Stomach (tissue), 9 donors: ENCODE data around the gene SYNE2. TPM values are rescaled to one million over a fixed set of nuclear protein-coding genes. Genes with fewer than 3 reads are reported as not detected.
"Not testable (repeated sequence)": the region's sequence is repeated elsewhere in the genome, so short reads cannot be mapped to it uniquely, and the experiment has no call there.

Source experiments
- DNase-seq, 2 donors: peaks; one replicate each; pipeline versions ENCODE4 v3.0.0 to v3.0.0-alpha.2; 2013 to 2019
- H3K27ac ChIP-seq, 5 donors: fragments of 200-600 bp in 4 of 5; sonication (generic) in 4 of 5; one replicate each; pipeline ENCODE4 v1.5.1; 2013 to 2019; ENCODE audit warnings: mild to moderate bottlenecking in 1 of 5, moderate library complexity in 1 of 5
- H3K27me3 ChIP-seq, 3 donors: fragments of 200-600 bp; sonication (generic); one replicate each; pipeline ENCODE4 v1.5.1; 2017 to 2019; ENCODE audit warnings: mixed run types in 1 of 3
- H3K36me3 ChIP-seq, 4 donors: fragments of 200-600 bp; sonication (generic); 1 replicate in 3 of 4; 2 replicates in 1 of 4; pipeline ENCODE4 v1.5.1; 2016 to 2019
- H3K4me1 ChIP-seq, 4 donors: fragments of 200-600 bp; sonication (generic); one replicate each; pipeline ENCODE4 v1.5.1; 2016 to 2019
- H3K4me3 ChIP-seq, 4 donors: fragments of 200-600 bp; sonication (generic) in 3 of 4; one replicate each; pipeline ENCODE4 v1.5.1; 2016 to 2019; ENCODE audit warnings: mild to moderate bottlenecking in 1 of 4
- H3K9me3 ChIP-seq, 4 donors: fragments of 200-600 bp; sonication (generic); one replicate each; pipeline ENCODE4 v1.5.1; 2016 to 2019
- CTCF ChIP-seq, 7 experiments: fragments of 450-650 bp in 4 of 7; fragments of 200-600 bp in 3 of 7; sonication (generic) in 3 of 7; IDR thresholded peaks; one replicate each; pipeline ENCODE4 v1.5.1; 2016 to 2019; ENCODE audit warnings: antibody characterized with exemption in 7 of 7, control low read depth in 2 of 7, mild to moderate bottlenecking in 1 of 7
- EP300 ChIP-seq: sonication (generic); formaldehyde crosslinking; IDR thresholded peaks from one replicate; pipeline ENCODE4 v1.6.1; 2017; ENCODE audit warnings: antibody characterized with exemption
- POLR2A ChIP-seq, 4 donors: fragments of 450-650 bp; IDR thresholded peaks; one replicate each; pipeline ENCODE4 v1.6.1; 2016; ENCODE audit warnings: antibody characterized with exemption in 4 of 4, control low read depth in 2 of 4, mild to moderate bottlenecking in 1 of 4, moderate library complexity in 1 of 4
- POLR2AphosphoS5 ChIP-seq, 3 donors: sonication (generic); formaldehyde crosslinking; IDR thresholded peaks; one replicate each; pipeline ENCODE4 v1.6.1; 2016; ENCODE audit warnings: antibody characterized with exemption in 3 of 3
- WGBS, 5 donors: extraction: QIAGEN DNeasy Blood & Tissue Kit in 3 of 5; methylation state at CpG; one replicate each; pipeline versions ENCODE4 v1.1.5 to v1.1.7; 2013 to 2018; 5-methylcytosine and 5-hydroxymethylcytosine counted together
- intact Hi-C: fragments of 100-400 bp; cut with DNase I; formaldehyde crosslinking; loops from one replicate; pipeline ENCODE4 v1.15.1; 2023; ENCODE audit warnings: low total_unique reads
- polyA plus RNA-seq, 3 donors: library from polyadenylated mRNA; stranded (reverse); fragments of 200-250 nt; gene quantifications; one replicate each; pipeline ENCODE4 v1.2.3, GENCODE V29; 2013
- total RNA-seq, 5 donors: library from RNA; depleted of rRNA; stranded (reverse); fragments of >200 nt; gene quantifications; one replicate each; pipeline versions ENCODE4 v1.1.0 to v1.2.3, GENCODE V29; 2014 to 2016
- donor health status: healthy with polysubstance abuse.
- donor health status: Bipolar disorder and iron deficiency.
- donor health status: healthy.

Gene SYNE2
- total and polyA plus RNA-seq, 8 donors, result 14.4 to 280 (median 120) TPM

DNA sequence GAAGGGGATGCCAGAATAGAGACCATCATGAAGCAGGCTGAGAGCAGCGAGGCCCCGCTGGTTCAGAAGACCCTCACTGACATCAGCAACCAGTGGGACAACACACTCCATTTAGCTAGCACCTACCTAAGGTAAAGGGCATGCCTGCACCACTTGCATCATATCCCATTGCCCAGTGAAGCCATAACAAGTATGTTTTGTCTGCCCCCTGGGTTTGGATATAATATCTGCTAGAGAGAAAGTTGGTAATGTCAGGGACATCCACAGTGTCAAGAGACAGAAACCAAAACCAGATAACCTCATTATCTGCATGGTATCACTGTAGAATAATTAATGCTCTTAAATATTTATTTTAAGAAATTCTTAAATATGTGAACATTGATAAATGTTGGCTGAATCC is 173.8 kb downstream of the SYNE2 start:
- H3K9me3 ChIP-seq, result no peaks in the 10 kb centered on the region
- no peaks in the 10 kb centered on the region for H3K27me3 ChIP-seq
- no peak for TF ChIP-seq EP300
- no peak for TF ChIP-seq POLR2A (IDR thresholded peaks at IDR 0.05)
- TF ChIP-seq CTCF (IDR thresholded peaks at IDR 0.05), result no peak
- TF ChIP-seq POLR2AphosphoS5 (IDR thresholded peaks at IDR 0.05), result no peak
- no peak overlapping the region for H3K4me3 ChIP-seq
- no peak for DNase-seq
- H3K36me3 ChIP-seq, result peaks cover 9 to 99% (median 90%) of the 10 kb centered on the region in 4 donors
- WGBS, 5 donors, result 95 to 98% (median 97%) methylated on average over 2 of the region's 2 CpGs
- intact Hi-C loops, result no loop called here
- no peaks in the 10 kb centered on the region for H3K4me1 ChIP-seq
- no peak overlapping the region for H3K27ac ChIP-seq

- Histone ChIP-seq H3K4me1 (no peaks in the 10 kb centered on the region), H3K36me3 (peaks cover 10 to 51% (median 35%) of the 10 kb centered on the region in 4 donors), H3K9me3 (no peaks in the 10 kb centered on the region), H3K27ac (no peak overlapping the region), H3K27me3 (no peaks in the 10 kb centered on the region), H3K4me3 (no peak overlapping the region)
- intact Hi-C loops, result no loop called here
- no peak for TF ChIP-seq POLR2AphosphoS5 (IDR thresholded peaks at IDR 0.05)
- no peak for TF ChIP-seq POLR2A (IDR thresholded peaks at IDR 0.05)
- TF ChIP-seq CTCF (IDR thresholded peaks at IDR 0.05), result no peak
- no peak for TF ChIP-seq EP300
- no peak for DNase-seq
- WGBS, 5 donors, result 68 to 89% (median 73%) methylated on average over 1 of the region's 1 CpG
Measured at GRCh38 chr14:64035143-64035542, 182.3 kb downstream of the SYNE2 start.

GRCh38 chr14:64037869-64038745 is 185.3 kb downstream of the SYNE2 start:
- H3K9me3 ChIP-seq, H3K4me1 ChIP-seq, H3K4me3 ChIP-seq, H3K27ac ChIP-seq, intact Hi-C loops, DNase-seq, H3K27me3 ChIP-seq: not testable (repeated sequence)
- peaks cover 0 to 31% (median 13%) of the 10 kb centered on the region in 4 donors for H3K36me3 ChIP-seq
- WGBS, 5 donors, result 97 to 99% (median 98%) methylated on average over 19 to 60 of the region's 66 CpGs

DNA sequence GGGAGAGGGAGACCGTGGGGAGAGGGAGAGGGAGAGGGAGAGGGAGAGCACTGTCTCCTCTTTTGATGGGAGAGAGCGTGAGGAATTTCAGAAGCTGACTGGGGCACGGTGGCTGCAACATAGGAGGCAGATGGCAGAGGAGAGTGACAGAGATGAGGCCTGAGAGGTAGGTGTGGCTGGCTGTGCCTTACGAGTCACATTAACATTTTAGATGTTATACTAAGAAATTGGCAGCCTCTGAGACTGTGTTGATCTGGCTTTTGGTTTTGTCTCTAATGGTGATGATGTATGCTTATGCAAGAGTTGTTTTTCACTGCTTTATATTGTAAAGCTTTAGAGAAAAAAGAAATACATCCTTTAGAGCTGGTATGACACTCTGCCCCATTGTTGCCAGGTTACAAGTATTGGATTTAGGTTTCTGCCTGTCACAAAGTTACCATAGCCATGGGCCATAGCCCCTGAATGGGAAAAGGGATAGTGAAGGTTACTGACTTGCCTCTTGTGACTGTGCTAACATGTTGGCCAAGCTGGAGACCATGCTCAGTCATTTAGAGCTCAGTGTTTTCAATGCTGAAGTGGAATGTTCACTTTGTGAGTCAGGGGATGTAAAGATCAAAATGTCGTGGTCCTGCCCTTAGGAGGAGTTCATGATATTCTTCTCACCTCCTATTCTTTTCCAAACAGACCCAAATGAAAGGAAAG is 186.2 kb downstream of the SYNE2 start:
- peaks cover 0 to 11% (median 0%) of the 10 kb centered on the region in 4 donors for H3K9me3 ChIP-seq
- no peaks in the 10 kb centered on the region for H3K4me1 ChIP-seq
- 90 to 97% (median 95%) methylated on average over 4 to 5 of the region's 5 CpGs for WGBS, 5 donors
- no peaks in the 10 kb centered on the region for H3K27me3 ChIP-seq
- DNase-seq, result no peak
- peaks cover 0 to 40% (median 17%) of the 10 kb centered on the region in 4 donors for H3K36me3 ChIP-seq
- H3K27ac ChIP-seq, result no peak overlapping the region
- H3K4me3 ChIP-seq, result no peak overlapping the region
- TF ChIP-seq POLR2AphosphoS5 (IDR thresholded peaks at IDR 0.05) (no peak), CTCF (IDR thresholded peaks at IDR 0.05) (no peak), POLR2A (IDR thresholded peaks at IDR 0.05) (no peak)
- intact Hi-C loops, result no loop called here
